ENCODE measurements around the gene SULT1A3.
"Not testable (repeated sequence)": the region's sequence is repeated elsewhere in the genome, so short reads cannot be mapped to it uniquely, and the experiment has no call there.

DNA sequence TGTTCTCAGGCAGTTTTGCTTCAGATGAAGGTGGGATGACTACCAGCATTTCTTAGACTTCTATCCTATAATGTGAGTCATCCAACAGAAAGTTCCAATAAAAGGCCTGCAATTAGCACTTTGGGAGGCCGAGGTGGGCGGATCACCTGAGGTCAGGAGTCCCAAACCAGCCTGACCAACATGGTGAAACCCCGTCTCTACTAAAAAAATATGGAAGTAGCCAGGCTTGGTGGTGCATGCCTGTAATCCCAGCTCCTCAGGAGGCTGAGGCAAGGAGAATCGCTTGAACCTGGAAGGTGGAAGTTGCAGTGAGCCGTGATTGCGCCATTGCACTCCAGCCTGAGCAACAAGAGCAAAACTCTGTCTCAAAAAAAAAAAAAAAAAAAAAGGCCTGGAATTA is 22.2 kb upstream of the SULT1A3 start:
- TF ChIP-seq CTCF (conservative IDR thresholded peaks at IDR 0.05; ENCODE audit: low read depth, low read length); EZH2 (IDR thresholded peaks at IDR 0.05; ENCODE audit: low read length, unreplicated experiment): not testable (repeated sequence)
